Activated CD8-positive, alpha-beta memory T cell treated with anti-CD3 and anti-CD28 coated beads, Interleukin-2, amount 10 ng/mL, durations not matched to agents 7 days and 5 days (primary cell): ENCODE measurements around the gene ELFN2. TPM values are rescaled to one million over a fixed set of nuclear protein-coding genes. Genes with fewer than 3 reads are reported as not detected.
A peak's percentile ranks its signal among the peaks of the same experiment; 100 is the strongest.

ENCODE experiments used
- ATAC-seq: fragments of 150-1000 bp; cut with Tn5 transposase; one replicate; pipeline ENCODE4 v1.10.0; 2021; ENCODE audit warnings: moderate library complexity
- CTCF ChIA-PET: fragments of 350-600 bp; sonication (Branson Sonifier 250); formaldehyde crosslinking; loops from one replicate; lab custom pipeline; 2021; ENCODE audit warnings: antibody characterized with exemption; lab: Charles Lee
- DNase-seq: peaks from one replicate; pipeline ENCODE4 v3.0.0-alpha.2; 2020
- H3K27ac Mint-ChIP-seq: one replicate; pipeline ENCODE4 v1.8.0; 2021; ENCODE audit warnings: mild to moderate bottlenecking, mixed read lengths
- H3K27me3 Mint-ChIP-seq: one replicate; pipeline ENCODE4 v1.8.0; 2021; ENCODE audit warnings: mixed read lengths
- H3K36me3 Mint-ChIP-seq: one replicate; pipeline ENCODE4 v1.8.0; 2021; ENCODE audit warnings: mild to moderate bottlenecking, mixed read lengths
- H3K4me1 Mint-ChIP-seq: one replicate; pipeline ENCODE4 v1.8.0; 2021; ENCODE audit warnings: mixed read lengths
- H3K4me3 Mint-ChIP-seq: one replicate; pipeline ENCODE4 v1.8.0; 2021; ENCODE audit warnings: mild to moderate bottlenecking, moderate library complexity, mixed read lengths
- H3K9me3 Mint-ChIP-seq: one replicate; pipeline ENCODE4 v1.8.0; 2022; ENCODE audit warnings: low read depth, mixed read lengths
- total RNA-seq, 2 experiments: library from RNA; stranded (reverse); gene quantifications; one replicate each; pipeline ENCODE4 v1.2.3, GENCODE V29; 2021

Gene ELFN2
- total RNA-seq, 2 experiments from 2014 or later, result 0.07 to 0.50 TPM

DNA sequence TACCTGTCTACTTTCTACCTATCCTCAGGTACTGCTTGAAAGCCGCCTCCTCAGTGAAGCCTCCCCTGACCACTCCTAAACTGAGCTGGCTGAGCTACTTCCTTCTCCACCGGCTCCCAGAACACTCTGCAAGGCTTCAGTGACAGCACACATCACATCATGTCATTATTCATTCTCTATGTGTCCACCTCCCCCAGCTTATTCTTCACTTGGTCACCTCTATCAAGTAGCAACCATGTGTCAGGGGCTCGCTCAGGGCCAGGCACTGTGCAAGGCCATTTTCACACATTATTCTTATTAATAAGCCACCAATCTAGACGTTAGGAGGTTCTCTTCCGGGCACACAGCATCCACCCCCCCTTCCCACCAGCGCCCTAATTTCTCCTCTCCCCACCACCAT is 3.7 kb upstream of the ELFN2 start:
- ATAC-seq, result no peak
- peaks cover 8% of the 10 kb centered on the region for H3K36me3 Mint-ChIP-seq
- no peak for DNase-seq
- H3K9me3 Mint-ChIP-seq, result no peaks in the 10 kb centered on the region
- H3K4me3 Mint-ChIP-seq, result no peak overlapping the region
- CTCF ChIA-PET, result interaction anchor here (1.0 to 6.5 kb wide), 8 partner anchors 11 to 170 kb away, joined by 3 to 60 read pairs (median 9); no protein-coding TSS in a partner anchor
- H3K27ac Mint-ChIP-seq, result no peak overlapping the region
- peaks cover 40% of the 10 kb centered on the region for H3K27me3 Mint-ChIP-seq
- peaks cover 18% of the 10 kb centered on the region for H3K4me1 Mint-ChIP-seq

DNA sequence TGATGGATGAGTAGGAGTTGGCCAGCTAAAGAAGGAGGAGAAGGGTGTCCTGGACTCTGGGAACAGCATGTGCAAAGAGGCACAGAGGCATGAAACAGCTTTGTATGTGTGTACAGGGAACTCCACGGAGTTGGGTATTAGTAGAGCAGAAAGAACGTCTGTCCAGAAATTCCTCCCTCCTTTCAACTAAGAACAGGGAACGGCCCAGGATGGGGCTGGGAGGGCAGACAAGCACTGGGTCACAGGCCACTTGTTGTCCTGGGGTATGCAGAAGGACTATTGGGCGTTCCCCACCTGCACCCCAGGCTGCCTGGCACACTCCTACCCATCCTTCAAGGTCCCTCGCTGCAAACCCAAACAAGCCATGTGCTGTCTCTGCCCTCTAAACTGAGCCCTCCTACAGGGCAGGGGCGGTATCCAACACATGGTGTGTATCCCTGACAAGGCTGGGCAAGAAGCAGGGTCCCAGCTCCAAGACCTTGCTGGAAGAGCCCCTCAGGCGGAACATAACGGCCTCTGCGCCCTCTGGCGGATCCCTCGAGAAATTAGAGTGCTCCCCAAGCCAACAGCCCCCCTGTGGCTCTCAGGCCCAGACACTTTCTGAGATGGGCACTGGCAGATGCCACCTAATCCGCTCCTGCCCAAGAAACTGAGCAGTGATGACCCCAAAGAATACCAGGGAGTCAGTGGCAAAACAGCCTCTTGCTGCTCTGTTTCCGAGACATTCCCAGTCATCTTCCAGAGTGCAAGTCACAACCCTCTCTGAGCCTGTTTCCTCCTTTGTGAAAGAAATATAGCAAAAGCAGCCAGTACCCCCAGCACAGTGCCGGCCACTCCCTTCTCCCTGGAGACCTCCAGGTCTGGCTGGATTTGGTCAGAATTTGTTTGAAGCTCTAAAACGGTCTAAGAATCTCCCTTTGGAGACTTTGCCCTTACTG is 1.6 kb upstream of the ELFN2 start:
- peaks cover 18% of the 10 kb centered on the region for H3K4me1 Mint-ChIP-seq
- CTCF ChIA-PET, result interaction anchor here (0.7 to 6.5 kb wide), 29 partner anchors 9 to 188 kb away, joined by 3 to 60 read pairs (median 4); no protein-coding TSS in a partner anchor
- H3K9me3 Mint-ChIP-seq, result no peaks in the 10 kb centered on the region
- peaks cover 7% of the 10 kb centered on the region for H3K36me3 Mint-ChIP-seq
- ATAC-seq, result peak; percentile 56
- no peak overlapping the region for H3K27ac Mint-ChIP-seq
- peaks cover 58% of the 10 kb centered on the region for H3K27me3 Mint-ChIP-seq
- peak; percentile 69 for DNase-seq
- no peak overlapping the region for H3K4me3 Mint-ChIP-seq

DNA sequence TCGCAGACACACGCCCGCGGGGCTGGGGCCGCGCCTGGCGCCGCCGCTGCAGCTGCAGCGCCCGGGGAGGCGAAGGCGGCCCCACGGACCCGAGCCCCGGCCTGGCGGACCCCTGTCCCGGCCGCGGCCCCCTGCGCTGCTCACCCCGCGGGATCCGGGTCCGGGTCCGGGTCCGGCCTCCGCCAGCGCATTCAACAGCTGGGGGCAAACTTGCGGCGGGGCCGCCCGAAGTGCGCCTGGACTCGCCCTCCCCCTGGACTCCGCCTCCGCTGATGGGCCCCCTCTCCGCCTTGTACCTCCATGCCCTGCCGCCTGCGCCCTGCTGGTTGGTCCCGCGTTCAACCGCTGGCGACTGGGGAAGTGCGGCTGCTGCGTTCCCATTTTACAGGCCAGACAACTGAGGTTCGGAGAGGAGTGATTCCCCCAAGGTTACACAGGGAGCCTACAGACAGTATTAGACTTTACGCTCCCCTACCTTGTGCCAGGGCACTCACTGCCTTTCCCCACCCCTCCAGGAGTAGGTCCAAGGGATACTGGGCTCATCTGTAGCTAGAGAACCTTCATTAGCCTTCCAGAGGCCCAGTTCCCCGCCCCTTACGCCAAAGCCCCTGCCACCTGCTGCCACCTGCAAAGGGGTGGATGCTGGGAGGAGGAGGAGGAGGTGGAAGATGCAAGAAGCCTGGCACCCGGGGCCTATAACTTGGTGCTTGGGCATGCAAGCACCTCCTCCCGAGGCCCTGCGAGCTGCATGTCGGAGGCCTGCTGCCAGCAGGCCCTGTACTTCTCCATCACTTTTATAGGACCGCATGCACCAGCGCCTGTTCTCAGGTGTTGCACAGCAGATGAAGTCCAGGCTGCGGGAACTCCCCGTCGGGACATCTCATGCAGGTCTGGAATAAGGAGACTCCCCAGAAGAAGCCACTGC is 694 bp upstream of the ELFN2 start:
- Mint-ChIP-seq H3K36me3 (peaks cover 7% of the 10 kb centered on the region), H3K4me3 (no peak overlapping the region), H3K27ac (no peak overlapping the region), H3K9me3 (no peaks in the 10 kb centered on the region), H3K27me3 (peaks cover 58% of the 10 kb centered on the region), H3K4me1 (peaks cover 18% of the 10 kb centered on the region)
- ATAC-seq (no peak), DNase-seq (no peak)
- CTCF ChIA-PET, result interaction anchor here (0.7 to 6.5 kb wide), 21 partner anchors 10 to 187 kb away, joined by 3 to 60 read pairs (median 4); no protein-coding TSS in a partner anchor

DNA sequence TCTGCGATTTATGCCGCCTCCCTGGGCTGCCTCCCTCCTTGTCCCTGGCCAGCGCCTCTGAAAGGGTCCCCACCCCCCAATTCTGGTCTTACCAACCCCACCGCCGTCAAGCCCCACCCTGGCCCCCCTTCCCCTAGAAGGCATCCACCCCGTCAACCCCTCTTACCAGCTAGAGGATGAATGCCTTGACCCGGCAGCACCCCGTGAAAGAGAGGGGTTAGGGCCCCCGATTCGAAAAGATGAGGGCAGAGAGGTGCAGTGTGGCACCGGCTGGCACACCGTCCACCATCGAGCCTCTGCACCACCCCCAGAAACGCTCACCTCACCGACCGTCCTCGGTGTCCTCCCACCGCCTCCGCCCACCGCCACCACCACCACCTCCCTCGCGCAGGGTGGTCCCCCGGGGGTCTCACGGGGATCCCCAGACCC is 559 bp downstream of the ELFN2 start:
- no peak for ATAC-seq
- Mint-ChIP-seq H3K4me1 (peaks cover 7% of the 10 kb centered on the region), H3K27me3 (peaks cover 62% of the 10 kb centered on the region), H3K9me3 (no peaks in the 10 kb centered on the region), H3K4me3 (no peak overlapping the region), H3K36me3 (no peaks in the 10 kb centered on the region), H3K27ac (no peak overlapping the region)
- CTCF ChIA-PET, result interaction anchor here (6.5 kb wide), 1 partner anchor 109 kb away, joined by 60 read pairs; no protein-coding TSS in a partner anchor
- DNase-seq, result no peak

DNA sequence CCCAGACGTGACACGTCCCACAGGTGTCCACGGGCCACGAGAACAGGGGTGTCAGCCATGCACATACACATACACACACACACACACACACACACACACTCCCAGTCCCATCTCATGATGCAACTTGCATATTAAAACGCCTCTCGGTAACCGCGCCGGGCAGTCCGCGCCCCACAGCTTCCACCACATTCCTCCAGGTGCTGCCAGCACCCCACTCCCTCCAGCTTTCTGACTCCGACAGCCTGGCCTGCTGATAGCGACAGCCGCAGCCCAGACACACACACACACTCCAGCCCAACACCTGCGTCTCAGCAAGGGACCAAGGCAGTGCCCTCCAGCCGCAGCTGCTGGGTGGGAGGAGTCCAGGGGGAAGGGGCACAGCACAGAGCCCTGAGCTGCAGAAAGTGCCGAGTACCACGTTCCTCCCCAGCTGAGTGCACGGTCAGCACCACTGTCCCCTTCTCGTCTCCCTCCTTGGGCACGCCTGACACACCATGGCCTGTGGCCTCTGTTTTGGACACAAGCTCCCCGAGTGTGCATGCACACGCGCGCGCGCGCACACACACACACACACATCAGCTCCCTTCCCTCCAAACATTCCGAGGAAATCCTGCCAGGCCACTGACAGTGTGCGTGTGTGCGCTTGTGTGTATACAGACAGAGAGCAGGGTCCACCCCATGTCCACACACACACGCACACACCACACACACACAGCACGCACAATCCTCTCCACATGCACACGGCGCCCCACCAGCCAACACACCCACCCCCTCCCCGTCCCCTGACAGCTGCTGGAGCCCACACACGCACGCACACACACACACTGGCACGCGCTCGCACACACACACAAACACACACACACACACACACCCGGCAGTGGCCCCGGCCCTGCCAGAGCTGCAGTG is 1.2 kb downstream of the ELFN2 start:
- H3K36me3 Mint-ChIP-seq, result no peaks in the 10 kb centered on the region
- CTCF ChIA-PET, result interaction anchor here (0.9 to 6.5 kb wide), 3 partner anchors 22 to 166 kb away, joined by 3 to 60 read pairs (median 3); no protein-coding TSS in a partner anchor
- no peak overlapping the region for H3K4me3 Mint-ChIP-seq
- H3K27me3 Mint-ChIP-seq, result peaks cover 68% of the 10 kb centered on the region
- DNase-seq, result no peak
- no peaks in the 10 kb centered on the region for H3K9me3 Mint-ChIP-seq
- H3K27ac Mint-ChIP-seq, result no peak overlapping the region
- ATAC-seq, result no peak
- H3K4me1 Mint-ChIP-seq, result peaks cover 3% of the 10 kb centered on the region

DNA sequence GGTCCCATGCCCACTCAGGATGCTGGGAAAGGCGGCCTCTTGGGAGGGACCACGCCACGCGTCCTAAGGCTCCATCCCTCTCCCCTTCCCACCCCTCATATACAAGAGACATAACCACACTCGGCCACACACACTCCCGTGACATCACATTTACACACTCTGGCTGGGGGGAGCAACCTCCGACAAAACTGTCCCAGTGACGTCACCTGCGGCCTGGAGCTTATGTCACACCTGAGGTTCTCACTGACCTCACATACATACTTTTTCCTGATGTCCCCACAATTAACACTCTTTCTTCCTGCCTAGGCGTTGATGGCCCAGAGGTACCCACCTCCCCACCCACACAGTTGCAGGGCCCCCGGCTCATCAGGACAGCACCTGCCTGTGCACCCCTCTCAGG is 1.9 kb downstream of the ELFN2 start:
- Mint-ChIP-seq H3K27me3 (peaks cover 71% of the 10 kb centered on the region), H3K36me3 (no peaks in the 10 kb centered on the region), H3K4me3 (no peak overlapping the region), H3K9me3 (no peaks in the 10 kb centered on the region), H3K4me1 (peaks cover 2% of the 10 kb centered on the region), H3K27ac (no peak overlapping the region)
- ATAC-seq (no peak), DNase-seq (no peak)
- CTCF ChIA-PET, result interaction anchor here (0.9 to 6.5 kb wide), 3 partner anchors 21 to 165 kb away, joined by 3 to 60 read pairs (median 3); no protein-coding TSS in a partner anchor

DNA sequence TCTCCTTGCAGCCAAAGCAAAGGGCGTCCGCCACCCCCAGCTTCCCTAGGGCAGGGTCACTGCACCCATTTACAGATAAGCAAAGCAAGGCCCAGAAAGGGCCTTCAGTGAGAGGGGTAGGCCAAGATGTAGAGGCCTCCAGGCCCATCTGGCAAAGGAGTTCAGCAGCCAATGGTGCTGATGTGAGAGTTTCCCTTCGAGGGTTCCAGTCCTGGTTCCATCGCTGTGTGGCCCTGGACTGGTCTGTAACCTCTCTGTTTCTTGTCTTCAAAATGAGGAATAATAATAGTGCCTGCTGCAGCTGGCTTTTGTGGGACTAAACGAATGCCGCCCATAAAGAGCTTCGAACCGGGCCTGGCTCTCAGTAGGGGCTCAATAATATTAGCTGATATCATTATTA is 4.0 kb downstream of the ELFN2 start:
- no peaks in the 10 kb centered on the region for H3K36me3 Mint-ChIP-seq
- no peak overlapping the region for H3K27ac Mint-ChIP-seq
- H3K4me1 Mint-ChIP-seq, result peaks cover 11% of the 10 kb centered on the region
- no peak overlapping the region for H3K4me3 Mint-ChIP-seq
- no peak for ATAC-seq
- CTCF ChIA-PET, result no interaction called here
- DNase-seq, result no peak
- no peaks in the 10 kb centered on the region for H3K9me3 Mint-ChIP-seq
- H3K27me3 Mint-ChIP-seq, result peaks cover 71% of the 10 kb centered on the region

DNA sequence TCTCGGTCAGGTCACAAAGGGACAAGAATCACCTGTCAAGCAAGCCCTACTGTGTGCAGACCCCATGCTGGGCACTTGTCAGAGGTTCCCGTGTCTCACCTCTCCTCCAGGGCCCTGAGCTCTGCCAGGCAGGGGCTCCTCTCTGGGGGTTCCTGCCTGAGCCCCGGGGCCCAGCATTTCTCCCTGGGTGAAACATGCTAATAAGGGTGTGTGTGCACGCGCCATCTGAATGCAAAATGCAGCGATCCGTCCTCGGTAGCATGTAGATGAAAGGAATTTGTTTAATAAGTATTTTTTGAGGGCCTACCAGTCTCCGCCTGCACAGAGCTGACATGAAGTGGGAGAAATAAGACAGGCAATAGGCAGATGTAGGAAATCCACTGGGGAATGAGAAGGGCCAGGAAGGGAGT is 5.8 kb downstream of the ELFN2 start:
- Mint-ChIP-seq H3K27me3 (peaks cover 70% of the 10 kb centered on the region), H3K27ac (no peak overlapping the region), H3K4me1 (peaks cover 19% of the 10 kb centered on the region), H3K9me3 (no peaks in the 10 kb centered on the region), H3K4me3 (no peak overlapping the region), H3K36me3 (no peaks in the 10 kb centered on the region)
- ATAC-seq (no peak), DNase-seq (no peak)
- CTCF ChIA-PET, result no interaction called here

DNA sequence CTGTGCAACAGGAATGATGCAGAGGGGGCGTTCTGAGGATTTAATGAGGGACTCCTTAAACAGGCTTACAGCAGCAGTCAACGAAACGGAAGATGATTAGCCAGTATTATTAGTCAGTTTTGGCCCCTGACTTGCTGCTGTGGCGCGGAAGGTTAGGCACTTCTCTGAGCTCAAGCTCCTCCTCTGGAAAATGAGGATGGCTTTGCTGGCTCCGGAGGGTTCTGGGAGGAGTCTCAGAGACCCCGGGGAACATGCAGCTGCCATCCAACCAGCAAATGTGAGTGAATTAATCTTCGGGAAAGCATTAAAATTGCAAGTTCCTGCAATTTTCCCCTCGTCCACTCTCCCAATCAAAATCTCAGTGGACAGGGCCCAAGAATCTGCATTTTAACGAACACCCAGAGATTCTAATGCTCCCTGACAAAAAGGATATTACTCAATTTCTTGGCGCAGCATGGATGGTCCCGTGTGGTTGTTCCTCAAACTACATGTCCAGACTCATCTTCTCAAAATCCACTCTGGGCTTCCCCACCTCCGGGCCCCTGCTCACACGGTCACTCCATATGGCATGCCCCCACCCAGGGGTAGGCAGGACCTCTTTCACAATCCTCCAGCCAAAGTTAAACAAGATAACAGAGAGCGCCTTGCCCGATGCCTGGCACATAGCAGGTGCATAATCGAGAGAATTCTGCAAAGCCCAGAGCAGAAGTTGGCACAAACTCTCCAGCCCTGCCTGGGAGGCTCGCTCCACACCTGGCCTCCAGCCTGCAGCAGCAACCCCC is 6.4 kb downstream of the ELFN2 start:
- Mint-ChIP-seq H3K4me1 (peaks cover 25% of the 10 kb centered on the region), H3K27ac (no peak overlapping the region)
- ATAC-seq, result no peak

DNA sequence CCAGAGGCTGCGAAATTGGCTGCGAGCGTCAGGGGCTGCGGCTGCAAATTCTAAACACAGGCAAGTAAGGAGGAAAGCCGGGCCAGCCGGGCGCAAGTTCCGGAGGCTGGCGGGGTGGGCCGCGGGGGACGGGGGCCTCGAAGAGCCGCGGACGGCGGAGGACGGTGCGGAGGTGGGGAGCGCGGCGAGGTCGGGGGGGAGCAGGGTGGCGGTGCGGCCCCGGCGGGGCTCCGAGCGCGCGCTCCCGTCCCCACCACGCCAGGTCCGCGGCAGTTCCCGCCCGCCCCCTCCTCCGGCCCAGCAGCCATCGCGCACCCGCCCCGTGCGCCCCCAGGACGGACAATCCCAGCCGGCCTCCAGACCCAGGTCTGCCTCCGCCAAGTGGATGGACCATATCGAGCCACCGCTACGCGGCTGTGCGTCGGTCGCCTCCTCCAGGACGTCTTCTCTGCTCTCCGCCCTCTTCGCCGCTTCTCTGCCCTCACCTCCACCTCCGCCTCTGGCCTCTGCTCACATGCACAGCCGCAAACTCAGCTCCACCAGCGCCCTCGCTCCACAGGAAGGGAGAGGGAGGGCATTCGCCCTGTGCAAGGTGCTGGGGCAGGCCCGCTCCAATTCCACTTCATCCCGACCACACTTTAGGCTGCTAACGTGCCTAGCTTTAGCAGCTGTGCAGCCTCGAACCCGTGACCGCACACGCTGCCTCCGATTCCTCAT is 7.2 kb downstream of the ELFN2 start:
- peaks cover 64% of the 10 kb centered on the region for H3K27me3 Mint-ChIP-seq
- no peaks in the 10 kb centered on the region for H3K36me3 Mint-ChIP-seq
- H3K27ac Mint-ChIP-seq, result no peak overlapping the region
- peak overlapping the region; percentile 49 for H3K4me3 Mint-ChIP-seq
- peak; percentile 14 for ATAC-seq
- CTCF ChIA-PET, result no interaction called here
- H3K9me3 Mint-ChIP-seq, result no peaks in the 10 kb centered on the region
- H3K4me1 Mint-ChIP-seq, result peaks cover 25% of the 10 kb centered on the region
- peak; percentile 61 for DNase-seq

More for the DNA sequence above, 6.4 kb downstream of the ELFN2 start:
- CTCF ChIA-PET, result no interaction called here
- H3K4me3 Mint-ChIP-seq, result peak overlapping the region; percentile 49
- DNase-seq, result no peak
- peaks cover 67% of the 10 kb centered on the region for H3K27me3 Mint-ChIP-seq
- H3K36me3 Mint-ChIP-seq, result no peaks in the 10 kb centered on the region
- no peaks in the 10 kb centered on the region for H3K9me3 Mint-ChIP-seq

DNA sequence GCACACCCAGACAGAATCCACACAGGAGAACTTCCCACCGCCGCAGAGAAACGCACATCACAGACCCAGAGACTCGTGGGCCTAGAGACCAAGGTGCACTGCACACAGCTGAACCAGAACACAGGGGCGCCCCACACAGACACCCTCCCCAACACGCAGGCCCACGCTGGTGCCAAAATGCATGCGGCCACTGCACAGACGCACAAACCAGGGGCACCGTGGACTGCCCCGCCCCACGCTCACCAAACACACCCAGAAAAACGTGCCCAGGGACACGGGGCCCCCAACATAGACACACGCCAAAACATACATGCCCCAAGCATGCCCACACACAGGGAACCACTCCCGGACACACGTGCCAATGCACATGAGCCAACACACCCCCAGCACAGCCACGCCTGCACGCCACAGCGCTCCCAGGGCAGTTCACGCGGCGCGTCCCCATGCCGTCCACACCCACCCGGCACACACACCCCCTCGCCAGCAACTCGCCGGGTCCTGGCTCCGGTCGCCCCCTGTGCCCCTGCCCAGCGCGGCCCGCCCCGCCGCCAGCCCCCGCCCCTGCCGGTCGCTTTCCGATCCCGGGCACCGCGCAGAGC is 7.8 kb downstream of the ELFN2 start:
- no peak for DNase-seq
- Mint-ChIP-seq H3K36me3 (no peaks in the 10 kb centered on the region), H3K4me3 (peak overlapping the region; percentile 43), H3K4me1 (peaks cover 25% of the 10 kb centered on the region), H3K27ac (no peak overlapping the region), H3K9me3 (no peaks in the 10 kb centered on the region), H3K27me3 (peaks cover 64% of the 10 kb centered on the region)
- CTCF ChIA-PET, result no interaction called here
- ATAC-seq, result peak; percentile 9
